DMS114 treated with DMSO at 0.1 percent for 48 hours (cell line): ENCODE results near the gene NBAS.
"Not testable (repeated sequence)": the region's sequence is repeated elsewhere in the genome, so short reads cannot be mapped to it uniquely, and the experiment has no call there.

Experiments
- DNase-seq: peaks from one replicate; lab custom pipeline; 2025; ENCODE audit not compliant: unreplicated experiment; lab: John Stamatoyannopoulos, UW

The NBAS gene

DNA sequence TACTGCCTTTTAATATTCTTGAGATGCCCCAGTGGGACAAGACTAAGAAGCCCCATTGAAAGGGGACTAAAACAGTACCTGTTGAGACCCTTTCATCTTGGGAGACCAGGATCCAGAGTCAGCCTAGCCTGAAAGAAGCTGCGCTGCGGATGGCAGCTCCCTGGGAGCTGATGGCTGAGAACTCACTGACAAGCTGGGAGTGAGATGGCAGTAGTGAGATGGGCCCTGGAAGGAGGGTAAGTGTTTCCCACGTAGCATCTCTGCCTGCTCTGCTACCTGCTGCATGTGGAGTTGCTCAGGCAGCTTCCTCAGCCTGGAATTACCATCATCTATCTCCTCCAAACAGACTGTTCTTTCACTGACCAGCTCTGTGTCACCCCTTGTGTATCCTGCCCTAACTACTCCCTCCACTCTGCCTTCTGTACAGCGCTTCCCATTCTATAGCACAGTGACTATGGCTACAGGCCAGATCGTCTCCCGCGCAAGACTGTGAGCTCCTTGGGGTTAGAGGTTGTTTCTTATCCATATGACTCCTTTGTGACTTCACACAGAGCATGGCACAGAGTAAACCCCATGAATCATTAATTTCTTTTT, 330.4 kb downstream of the NBAS start:
- no peak for DNase-seq

GRCh38 chr2:15226661-15227060, 334.5 kb downstream of the NBAS start:
- DNase-seq, result no peak

- DNase-seq, result no peak
These were observed 336.0 kb downstream of the NBAS start for GRCh38 chr2:15225131-15225530.

GRCh38 chr2:15224641-15225040, 336.5 kb downstream of the NBAS start:
- DNase-seq, result no peak

DNA sequence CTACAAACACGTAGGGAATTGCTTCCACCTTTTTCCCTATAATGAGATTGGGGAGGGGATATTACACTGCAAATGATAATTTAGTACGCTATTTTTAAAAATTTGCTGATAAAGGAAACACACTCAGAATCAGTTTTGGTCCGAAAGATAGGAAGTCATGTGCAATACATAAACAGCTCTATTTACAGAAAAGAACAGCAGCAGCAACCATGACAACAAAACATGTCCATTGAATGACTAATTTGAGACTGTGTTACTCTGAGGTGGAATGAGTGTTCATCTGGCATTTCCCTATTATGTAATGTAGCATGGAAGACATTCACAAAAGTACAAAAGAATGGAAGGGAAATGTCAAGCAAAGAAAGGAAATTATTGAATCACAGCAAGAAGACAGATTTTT, 337.2 kb downstream of the NBAS start:
- DNase-seq, result no peak

GRCh38 chr2:15222856-15223255, 338.3 kb downstream of the NBAS start:
- no peak for DNase-seq

DNA sequence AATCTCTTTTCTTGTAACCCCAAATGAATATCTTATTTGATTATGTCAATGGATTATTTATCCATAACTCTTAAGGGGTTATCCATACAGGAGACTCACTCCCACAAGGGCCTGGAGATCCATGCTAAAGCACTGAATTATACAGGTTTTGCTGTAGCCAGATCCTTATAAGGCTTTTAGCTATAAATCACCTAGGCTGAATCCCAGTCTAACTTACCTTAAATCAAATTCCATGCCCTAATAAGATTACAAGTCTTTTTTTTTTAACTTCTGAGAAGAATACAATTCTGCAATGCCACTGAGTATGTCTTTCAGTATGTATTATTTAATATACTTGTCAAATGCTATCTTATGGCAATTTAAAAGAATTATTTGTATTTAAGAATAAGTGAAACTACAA, 340.5 kb downstream of the NBAS start:
- DNase-seq, result no peak

GRCh38 chr2:15218423-15219086, 342.6 kb downstream of the NBAS start:
- DNase-seq, result no peak

GRCh38 chr2:15212249-15212648, 348.9 kb downstream of the NBAS start:
- DNase-seq, result no peak

GRCh38 chr2:15210542-15210941, 350.6 kb downstream of the NBAS start:
- not testable (repeated sequence) for DNase-seq

GRCh38 chr2:15206419-15206818, 354.7 kb downstream of the NBAS start:
- DNase-seq, result no peak

DNA sequence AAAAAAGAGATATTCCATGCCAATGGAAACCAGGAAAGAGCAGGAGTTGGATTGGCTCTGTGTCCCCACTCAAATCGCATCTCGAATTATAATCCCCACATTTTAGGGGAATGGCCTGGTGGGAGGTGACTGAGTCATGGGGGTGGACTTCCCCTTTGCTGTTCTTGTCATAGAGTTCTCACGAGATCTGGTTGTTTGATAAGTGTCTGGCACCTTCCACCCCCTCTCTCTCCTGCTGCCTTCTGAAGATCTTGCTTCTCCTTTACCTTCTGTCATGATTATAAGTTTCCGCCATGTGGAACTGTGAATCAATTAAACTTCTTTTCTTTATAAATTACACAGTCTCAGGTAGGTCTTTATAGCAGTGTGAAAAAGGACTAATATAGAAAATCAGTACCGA, 355.6 kb downstream of the NBAS start:
- DNase-seq, result no peak

GRCh38 chr2:15201009-15201408, 360.1 kb downstream of the NBAS start:
- no peak for DNase-seq

- no peak for DNase-seq
These were observed 360.6 kb downstream of the NBAS start for GRCh38 chr2:15200581-15200980.

DNA sequence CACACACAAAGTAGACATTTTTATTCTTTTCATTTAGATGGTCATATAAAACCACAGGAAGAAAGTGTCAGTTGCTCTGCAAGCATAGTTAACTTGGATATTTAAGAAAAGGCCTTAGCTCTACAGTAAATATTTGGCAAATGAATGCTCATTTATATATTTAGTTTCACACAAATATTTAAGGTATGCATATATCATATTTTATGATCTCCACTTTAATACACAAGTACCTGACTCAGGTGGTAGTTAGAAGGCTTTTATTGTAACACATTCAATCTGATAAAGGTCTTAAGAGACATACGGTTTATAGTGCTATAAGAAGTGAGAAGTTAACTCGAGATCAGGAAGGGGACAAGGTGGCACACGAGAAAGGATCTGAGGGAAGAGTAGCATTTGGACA, 363.1 kb downstream of the NBAS start:
- no peak for DNase-seq

GRCh38 chr2:15195813-15196212, 365.3 kb downstream of the NBAS start:
- DNase-seq, result no peak

DNA sequence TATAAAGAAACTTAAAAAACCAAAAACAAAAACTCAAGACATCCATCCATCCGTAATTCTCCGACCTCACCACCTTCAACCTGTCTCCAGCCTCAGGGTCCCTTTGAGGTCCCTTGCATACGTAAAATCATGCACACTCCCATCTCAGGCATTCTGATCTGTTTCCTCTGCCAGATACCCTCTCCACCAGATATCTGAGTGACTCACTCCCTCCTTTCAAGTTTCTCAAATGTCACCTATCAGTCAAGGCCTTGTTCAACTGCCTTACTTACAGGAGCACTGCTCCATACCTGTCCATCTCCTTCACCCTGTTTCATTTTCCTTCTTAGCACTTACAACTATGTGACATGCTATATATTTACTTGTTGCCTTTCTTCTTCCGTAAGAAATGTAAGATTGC, 369.3 kb downstream of the NBAS start:
- no peak for DNase-seq

- DNase-seq, result no peak
These were observed 371.9 kb downstream of the NBAS start for GRCh38 chr2:15189216-15189615.

DNA sequence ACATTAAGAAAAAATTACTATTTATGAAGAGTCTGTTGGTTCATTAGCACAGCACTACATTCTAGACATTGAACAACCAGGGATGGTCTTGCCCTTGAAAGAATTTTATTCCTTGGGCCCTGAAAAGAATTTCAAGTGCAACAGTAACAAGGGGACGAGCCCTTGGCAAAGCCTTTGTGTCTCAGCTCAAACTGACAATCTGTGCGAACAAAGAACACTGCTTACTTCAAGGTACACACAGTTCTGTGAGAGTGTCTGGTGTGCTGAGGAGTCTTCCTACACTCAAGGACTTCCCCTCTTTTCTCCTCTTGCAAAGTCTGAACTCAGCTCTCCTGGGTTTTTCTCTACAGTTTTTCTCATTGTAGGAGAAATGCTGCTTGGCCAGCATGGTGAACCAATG, 373.4 kb downstream of the NBAS start:
- no peak for DNase-seq

DNA sequence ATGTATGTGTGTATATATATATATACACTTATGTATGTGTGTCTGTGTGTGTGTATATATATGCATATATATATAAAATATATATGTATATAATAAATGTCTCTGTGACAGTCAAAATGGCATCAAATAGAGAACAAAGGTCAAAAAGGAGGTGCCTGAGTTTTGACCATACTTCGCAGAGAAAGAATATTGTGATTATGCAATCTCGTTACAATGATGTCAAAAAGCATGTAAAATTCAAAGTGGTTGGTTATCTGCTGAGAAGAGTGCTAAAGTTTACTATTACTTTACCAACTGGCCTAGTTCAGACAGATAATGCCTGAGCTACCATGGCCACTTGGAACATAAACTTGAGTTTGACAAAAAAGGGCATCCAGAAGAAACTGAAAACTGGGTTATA, 375.0 kb downstream of the NBAS start:
- no peak for DNase-seq

GRCh38 chr2:15184491-15184890, 376.6 kb downstream of the NBAS start:
- DNase-seq, result no peak

DNA sequence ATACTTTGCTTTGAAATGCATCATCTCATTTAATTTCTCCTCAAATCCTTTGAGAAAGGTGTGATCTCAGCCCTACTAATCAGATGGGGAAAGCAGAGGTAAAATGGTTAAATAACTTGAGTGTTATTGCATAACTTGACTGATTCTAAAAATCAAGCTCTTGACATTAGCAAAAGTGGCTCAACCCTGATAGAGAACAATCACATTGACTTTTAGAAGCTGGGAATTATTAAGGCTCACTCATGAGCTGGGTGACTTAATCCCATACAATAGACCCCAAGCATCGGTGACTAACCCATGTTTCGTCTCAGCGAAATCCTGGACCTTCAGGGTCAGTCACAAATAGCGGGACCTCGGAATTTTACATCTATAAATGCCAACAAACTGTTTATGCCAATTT, 378.9 kb downstream of the NBAS start:
- DNase-seq, result no peak

GRCh38 chr2:15181092-15181745, 379.9 kb downstream of the NBAS start:
- no peak for DNase-seq
